Activated naive CD4-positive, alpha-beta T cell treated with anti-CD3 and anti-CD28 coated beads, Interleukin-2, amount 50 U/mL, for 72 hours (primary cell): Measurements from ENCODE around the gene MARCHF11. TPM values are rescaled to one million over a fixed set of nuclear protein-coding genes. Genes with fewer than 3 reads are reported as not detected.
A peak's percentile ranks its signal among the peaks of the same experiment; 100 is the strongest.

Experiments
- ATAC-seq, 2 donors: fragments of 150-1000 bp; cut with Tn5 transposase; 2 replicates each; pipeline ENCODE4 v1.10.0; 2021; ENCODE audit warnings: mild to moderate bottlenecking in 2 of 2, moderate library complexity in 2 of 2
- DNase-seq, 2 donors: peaks; one replicate each; pipeline ENCODE4 v3.0.0; 2021 to 2022; ENCODE audit warnings: low spot score in 2 of 2
- H3K27ac Mint-ChIP-seq, 2 donors: one replicate each; pipeline ENCODE4 v1.8.0; 2022; ENCODE audit warnings: mild to moderate bottlenecking in 2 of 2, mixed read lengths in 2 of 2
- H3K36me3 Mint-ChIP-seq, 2 donors: one replicate each; pipeline ENCODE4 v1.8.0; 2022; ENCODE audit warnings: mixed read lengths in 2 of 2
- H3K9me3 Mint-ChIP-seq, 2 donors: one replicate each; pipeline ENCODE4 v1.8.0; 2022; ENCODE audit warnings: mixed read lengths in 2 of 2
- total RNA-seq, 2 donors: library from RNA; stranded (reverse); gene quantifications; one replicate each; pipeline ENCODE4 v1.2.3, GENCODE V29; 2022

The MARCHF11 gene
- total RNA-seq, result not detected

- DNase-seq (no peak), ATAC-seq (no peak)
- Mint-ChIP-seq H3K36me3 (peaks cover 16 to 25% of the 10 kb centered on the region in 2 donors), H3K9me3 (peaks cover 5 to 14% of the 10 kb centered on the region in 2 donors), H3K27ac (no peak within 1 kb of the TSS)
Measured at GRCh38 chr5:16179511-16179935, at the start of gene MARCHF11. MARCHF11 (minus strand) TSS chr5:16179791; CDS start chr5:16179575, 216 bp downstream.

- ATAC-seq (no peak), DNase-seq (no peak)
- no peaks in the 10 kb centered on the region for H3K36me3 Mint-ChIP-seq
- no peak overlapping the region for H3K27ac Mint-ChIP-seq
- H3K9me3 Mint-ChIP-seq, result peaks cover 0 to 3% of the 10 kb centered on the region in 2 donors
Measured at GRCh38 chr5:16225927-16226326, 46.3 kb upstream of the MARCHF11 start.

GRCh38 chr5:16192311-16192710 is 12.7 kb upstream of the MARCHF11 start:
- Mint-ChIP-seq H3K36me3 (peaks cover 0 to 11% of the 10 kb centered on the region in 2 donors), H3K27ac (no peak overlapping the region), H3K9me3 (peaks cover 6% of the 10 kb centered on the region in 2 donors)
- ATAC-seq (no peak), DNase-seq (no peak)

- DNase-seq (no peak), ATAC-seq (no peak)
- Mint-ChIP-seq H3K27ac (no peak overlapping the region), H3K36me3 (peaks cover 16 to 25% of the 10 kb centered on the region in 2 donors), H3K9me3 (peaks cover 5 to 14% of the 10 kb centered on the region in 2 donors)
Measured at GRCh38 chr5:16180789-16181082, 1.1 kb upstream of the MARCHF11 start.

GRCh38 chr5:16179936-16180788 is 571 bp upstream of the MARCHF11 start:
- DNase-seq (no peak), ATAC-seq (no peak)
- peaks cover 16 to 25% of the 10 kb centered on the region in 2 donors for H3K36me3 Mint-ChIP-seq
- H3K9me3 Mint-ChIP-seq, result peaks cover 5 to 14% of the 10 kb centered on the region in 2 donors
- no peak overlapping the region for H3K27ac Mint-ChIP-seq

GRCh38 chr5:16178745-16179372 is 732 bp downstream of the MARCHF11 start:
- DNase-seq, result peak in 1 of 2 donors; percentile 38
- Mint-ChIP-seq H3K36me3 (peaks cover 16 to 25% of the 10 kb centered on the region in 2 donors), H3K9me3 (peaks cover 5 to 14% of the 10 kb centered on the region in 2 donors), H3K27ac (no peak overlapping the region)
- no peak for ATAC-seq

GRCh38 chr5:16169550-16169949 is 10.0 kb downstream of the MARCHF11 start:
- H3K9me3 Mint-ChIP-seq, result peaks cover 3% of the 10 kb centered on the region in 2 donors

GRCh38 chr5:16160706-16161105 is 18.9 kb downstream of the MARCHF11 start:
- no peak overlapping the region for H3K27ac Mint-ChIP-seq
- DNase-seq, result peak in 1 of 2 donors; percentile 21
- ATAC-seq, result peak; percentile 61 to 76
- no peaks in the 10 kb centered on the region for H3K36me3 Mint-ChIP-seq
- H3K9me3 Mint-ChIP-seq, result no peaks in the 10 kb centered on the region

More at GRCh38 chr5:16169550-16169949, 10.0 kb downstream of the MARCHF11 start:
- no peak for ATAC-seq
- no peak for DNase-seq
- Mint-ChIP-seq H3K36me3 (no peaks in the 10 kb centered on the region), H3K27ac (no peak overlapping the region)

GRCh38 chr5:16159636-16160035 is 20.0 kb downstream of the MARCHF11 start:
- Mint-ChIP-seq H3K36me3 (no peaks in the 10 kb centered on the region), H3K27ac (no peak overlapping the region)
- no peak for ATAC-seq

GRCh38 chr5:16156152-16156551 is 23.4 kb downstream of the MARCHF11 start:
- no peak overlapping the region for H3K27ac Mint-ChIP-seq
- no peak for ATAC-seq
- no peak for DNase-seq
- no peaks in the 10 kb centered on the region for H3K36me3 Mint-ChIP-seq
- H3K9me3 Mint-ChIP-seq, result no peaks in the 10 kb centered on the region

More at GRCh38 chr5:16159636-16160035, 20.0 kb downstream of the MARCHF11 start:
- DNase-seq, result no peak
- no peaks in the 10 kb centered on the region for H3K9me3 Mint-ChIP-seq

GRCh38 chr5:16152601-16153568 is 26.7 kb downstream of the MARCHF11 start:
- no peaks in the 10 kb centered on the region for H3K36me3 Mint-ChIP-seq
- ATAC-seq (no peak), DNase-seq (no peak)
- no peak overlapping the region for H3K27ac Mint-ChIP-seq
- peaks cover 6 to 10% of the 10 kb centered on the region in 2 donors for H3K9me3 Mint-ChIP-seq

GRCh38 chr5:16149621-16150020 is 30.0 kb downstream of the MARCHF11 start:
- H3K27ac Mint-ChIP-seq, result no peak overlapping the region
- DNase-seq (no peak), ATAC-seq (no peak)

GRCh38 chr5:16147179-16147900 is 32.3 kb downstream of the MARCHF11 start:
- DNase-seq (no peak), ATAC-seq (no peak)
- H3K36me3 Mint-ChIP-seq, result no peaks in the 10 kb centered on the region
- no peak overlapping the region for H3K27ac Mint-ChIP-seq
- H3K9me3 Mint-ChIP-seq, result peaks cover 6 to 10% of the 10 kb centered on the region in 2 donors

More at GRCh38 chr5:16149621-16150020, 30.0 kb downstream of the MARCHF11 start:
- Mint-ChIP-seq H3K36me3 (no peaks in the 10 kb centered on the region), H3K9me3 (peaks cover 6 to 10% of the 10 kb centered on the region in 2 donors)

- DNase-seq (no peak), ATAC-seq (no peak)
- Mint-ChIP-seq H3K9me3 (peaks cover 0 to 3% of the 10 kb centered on the region in 2 donors), H3K36me3 (no peaks in the 10 kb centered on the region), H3K27ac (no peak overlapping the region)
Measured at GRCh38 chr5:16144416-16144815, 35.2 kb downstream of the MARCHF11 start.

- DNase-seq (no peak), ATAC-seq (no peak)
- H3K9me3 Mint-ChIP-seq, result peaks cover 3 to 4% of the 10 kb centered on the region in 2 donors
- H3K27ac Mint-ChIP-seq, result no peak overlapping the region
- no peaks in the 10 kb centered on the region for H3K36me3 Mint-ChIP-seq
Measured at GRCh38 chr5:16143361-16144049, 36.1 kb downstream of the MARCHF11 start.
